Measurements from ENCODE around the gene SMARCA1. TPM values are rescaled to one million over a fixed set of nuclear protein-coding genes. Genes with fewer than 3 reads are reported as not detected.

Gene SMARCA1
- total RNA-seq, 1 donor from 2014 or later = 118 TPM

GRCh38 chrX:129522184-129523078 is 859 bp downstream of the SMARCA1 start:
- Mint-ChIP-seq H3K9me3 (ENCODE audit: unreplicated experiment) (no peaks in the 10 kb centered on the region), H3K4me1 (ENCODE audit: unreplicated experiment) (peaks cover 41% of the 10 kb centered on the region), H3K27me3 (ENCODE audit: unreplicated experiment) (no peaks in the 10 kb centered on the region), H3K4me3 (ENCODE audit: unreplicated experiment) (peak overlapping the region; percentile 92), H3K27ac (ENCODE audit: unreplicated experiment) (peak overlapping the region; percentile 88), H3K36me3 (ENCODE audit: unreplicated experiment) (no peaks in the 10 kb centered on the region)
- DNase-seq (ENCODE audit: extremely low spot score, unreplicated experiment) = peak; percentile 87
- TF ChIP-seq, protein P1, sequence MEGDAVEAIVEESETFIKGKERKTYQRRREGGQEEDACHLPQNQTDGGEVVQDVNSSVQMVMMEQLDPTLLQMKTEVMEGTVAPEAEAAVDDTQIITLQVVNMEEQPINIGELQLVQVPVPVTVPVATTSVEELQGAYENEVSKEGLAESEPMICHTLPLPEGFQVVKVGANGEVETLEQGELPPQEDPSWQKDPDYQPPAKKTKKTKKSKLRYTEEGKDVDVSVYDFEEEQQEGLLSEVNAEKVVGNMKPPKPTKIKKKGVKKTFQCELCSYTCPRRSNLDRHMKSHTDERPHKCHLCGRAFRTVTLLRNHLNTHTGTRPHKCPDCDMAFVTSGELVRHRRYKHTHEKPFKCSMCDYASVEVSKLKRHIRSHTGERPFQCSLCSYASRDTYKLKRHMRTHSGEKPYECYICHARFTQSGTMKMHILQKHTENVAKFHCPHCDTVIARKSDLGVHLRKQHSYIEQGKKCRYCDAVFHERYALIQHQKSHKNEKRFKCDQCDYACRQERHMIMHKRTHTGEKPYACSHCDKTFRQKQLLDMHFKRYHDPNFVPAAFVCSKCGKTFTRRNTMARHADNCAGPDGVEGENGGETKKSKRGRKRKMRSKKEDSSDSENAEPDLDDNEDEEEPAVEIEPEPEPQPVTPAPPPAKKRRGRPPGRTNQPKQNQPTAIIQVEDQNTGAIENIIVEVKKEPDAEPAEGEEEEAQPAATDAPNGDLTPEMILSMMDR (IDR thresholded peaks at IDR 0.05) = peak; percentile 41

GRCh38 chrX:129520151-129520550 is 3.1 kb downstream of the SMARCA1 start:
- no peak for DNase-seq (ENCODE audit: extremely low spot score, unreplicated experiment)
- Mint-ChIP-seq H3K27ac (ENCODE audit: unreplicated experiment) (no peak overlapping the region), H3K4me3 (ENCODE audit: unreplicated experiment) (no peak overlapping the region), H3K4me1 (ENCODE audit: unreplicated experiment) (peaks cover 48% of the 10 kb centered on the region), H3K36me3 (ENCODE audit: unreplicated experiment) (peaks cover 3% of the 10 kb centered on the region), H3K9me3 (ENCODE audit: unreplicated experiment) (no peaks in the 10 kb centered on the region), H3K27me3 (ENCODE audit: unreplicated experiment) (no peaks in the 10 kb centered on the region)
- TF ChIP-seq, protein P1 (IDR thresholded peaks at IDR 0.05) = no peak

DNA sequence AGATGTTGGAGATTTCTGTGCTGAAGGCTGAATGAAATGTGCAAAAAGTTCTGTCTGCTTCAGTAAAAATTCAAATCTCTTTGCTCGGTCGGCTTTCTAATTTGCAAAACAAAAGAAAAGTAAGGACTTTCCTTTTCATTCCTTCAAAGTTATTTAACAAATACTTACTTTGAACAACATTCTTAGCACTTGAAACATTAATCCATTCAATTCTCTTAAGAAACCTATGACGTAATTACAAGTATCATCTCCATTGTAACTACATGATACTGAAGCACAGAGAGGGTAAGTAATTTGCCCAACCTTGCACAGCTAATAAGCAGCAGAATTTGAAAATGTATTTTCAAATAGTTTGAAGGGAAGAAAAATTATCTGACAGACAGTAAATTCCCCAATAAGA is 6.9 kb downstream of the SMARCA1 start:
- peaks cover 46% of the 10 kb centered on the region for H3K4me1 Mint-ChIP-seq (ENCODE audit: unreplicated experiment)
- no peak overlapping the region for H3K4me3 Mint-ChIP-seq (ENCODE audit: unreplicated experiment)
- no peaks in the 10 kb centered on the region for H3K27me3 Mint-ChIP-seq (ENCODE audit: unreplicated experiment)
- no peak for DNase-seq (ENCODE audit: extremely low spot score, unreplicated experiment)
- H3K36me3 Mint-ChIP-seq (ENCODE audit: unreplicated experiment) = peaks cover 18% of the 10 kb centered on the region
- H3K27ac Mint-ChIP-seq (ENCODE audit: unreplicated experiment) = no peak overlapping the region
- no peaks in the 10 kb centered on the region for H3K9me3 Mint-ChIP-seq (ENCODE audit: unreplicated experiment)
- TF ChIP-seq, protein P1 (IDR thresholded peaks at IDR 0.05) = no peak

- no peaks in the 10 kb centered on the region for H3K27me3 Mint-ChIP-seq (ENCODE audit: unreplicated experiment)
- H3K4me3 Mint-ChIP-seq (ENCODE audit: unreplicated experiment) = no peak overlapping the region
- H3K36me3 Mint-ChIP-seq (ENCODE audit: unreplicated experiment) = peaks cover 38% of the 10 kb centered on the region
- TF ChIP-seq, protein P1 (IDR thresholded peaks at IDR 0.05) = no peak
- peaks cover 20% of the 10 kb centered on the region for H3K4me1 Mint-ChIP-seq (ENCODE audit: unreplicated experiment)
- no peaks in the 10 kb centered on the region for H3K9me3 Mint-ChIP-seq (ENCODE audit: unreplicated experiment)
- DNase-seq (ENCODE audit: extremely low spot score, unreplicated experiment) = no peak
- H3K27ac Mint-ChIP-seq (ENCODE audit: unreplicated experiment) = peak overlapping the region; percentile 65
Measured at GRCh38 chrX:129512409-129512808, 10.9 kb downstream of the SMARCA1 start.

- Mint-ChIP-seq H3K36me3 (ENCODE audit: unreplicated experiment) (peaks cover 44% of the 10 kb centered on the region), H3K9me3 (ENCODE audit: unreplicated experiment) (no peaks in the 10 kb centered on the region), H3K27ac (ENCODE audit: unreplicated experiment) (peak overlapping the region; percentile 65), H3K27me3 (ENCODE audit: unreplicated experiment) (no peaks in the 10 kb centered on the region), H3K4me3 (ENCODE audit: unreplicated experiment) (no peak overlapping the region), H3K4me1 (ENCODE audit: unreplicated experiment) (peaks cover 14% of the 10 kb centered on the region)
- no peak for DNase-seq (ENCODE audit: extremely low spot score, unreplicated experiment)
- TF ChIP-seq, protein P1 (IDR thresholded peaks at IDR 0.05) = no peak
Measured at GRCh38 chrX:129511689-129512088, 11.6 kb downstream of the SMARCA1 start.

Data from osteocyte (in vitro differentiated cells).